Activated naive CD4-positive, alpha-beta T cell treated with anti-CD3 and anti-CD28 coated beads, Interleukin-2, amount 10 ng/mL, durations not matched to agents 7 days and 5 days (primary cell): Measurements from ENCODE around the gene RPL26.

ENCODE experiments used
- CTCF ChIA-PET: fragments of 350-600 bp; sonication (Branson Sonifier 250); formaldehyde crosslinking; loops from one replicate; lab custom pipeline; 2021; ENCODE audit warnings: antibody characterized with exemption; lab: Charles Lee
- DNase-seq: peaks from one replicate; pipeline ENCODE4 v3.0.0-alpha.2; 2020
- H3K27ac Mint-ChIP-seq: one replicate; pipeline ENCODE4 v1.8.0; 2021; ENCODE audit warnings: mild to moderate bottlenecking, moderate library complexity, mixed read lengths
- H3K27me3 Mint-ChIP-seq: one replicate; pipeline ENCODE4 v1.8.0; 2021; ENCODE audit warnings: mild to moderate bottlenecking, mixed read lengths
- H3K36me3 Mint-ChIP-seq: one replicate; pipeline ENCODE4 v1.8.0; 2021; ENCODE audit warnings: mixed read lengths
- H3K4me1 Mint-ChIP-seq: one replicate; pipeline ENCODE4 v1.8.0; 2021; ENCODE audit warnings: mixed read lengths
- H3K4me3 Mint-ChIP-seq: one replicate; pipeline ENCODE4 v1.8.0; 2021; ENCODE audit warnings: mild to moderate bottlenecking, moderate library complexity, mixed read lengths
- H3K9me3 Mint-ChIP-seq: one replicate; pipeline ENCODE4 v1.8.0; 2021; ENCODE audit warnings: mixed read lengths

The RPL26 gene

GRCh38 chr17:8345052-8345690 is 37.8 kb downstream of the RPL26 start:
- no peaks in the 10 kb centered on the region for H3K36me3 Mint-ChIP-seq
- no peak for DNase-seq
- no peaks in the 10 kb centered on the region for H3K4me1 Mint-ChIP-seq
- H3K27me3 Mint-ChIP-seq, result peaks cover 41% of the 10 kb centered on the region
- H3K9me3 Mint-ChIP-seq, result no peaks in the 10 kb centered on the region
- H3K4me3 Mint-ChIP-seq, result no peak overlapping the region
- CTCF ChIA-PET, result interaction anchor here (2.3 kb wide), 1 partner anchor 32 kb away, joined by 5 read pairs; the partner anchor contains the start of gene KRABD2
- no peak overlapping the region for H3K27ac Mint-ChIP-seq

- H3K4me1 Mint-ChIP-seq, result peaks cover 10% of the 10 kb centered on the region
- no peak overlapping the region for H3K27ac Mint-ChIP-seq
- no peaks in the 10 kb centered on the region for H3K36me3 Mint-ChIP-seq
- H3K27me3 Mint-ChIP-seq, result peaks cover 35% of the 10 kb centered on the region
- DNase-seq, result no peak
- CTCF ChIA-PET, result interaction anchor here (1.2 kb wide), 1 partner anchor 10 kb away, joined by 4 read pairs; no protein-coding TSS in a partner anchor
- H3K4me3 Mint-ChIP-seq, result no peak overlapping the region
- H3K9me3 Mint-ChIP-seq, result no peaks in the 10 kb centered on the region
Measured at GRCh38 chr17:8341456-8341855, 41.5 kb downstream of the RPL26 start.

- H3K4me3 Mint-ChIP-seq, result no peak within 1 kb of the TSS
- no peak for DNase-seq
- CTCF ChIA-PET, result no interaction called here
- peaks cover 10% of the 10 kb centered on the region for H3K4me1 Mint-ChIP-seq
- H3K27ac Mint-ChIP-seq, result no peak within 1 kb of the TSS
- peaks cover 23% of the 10 kb centered on the region for H3K27me3 Mint-ChIP-seq
- H3K36me3 Mint-ChIP-seq, result no peaks in the 10 kb centered on the region
- no peaks in the 10 kb centered on the region for H3K9me3 Mint-ChIP-seq
Measured at GRCh38 chr17:8339540-8339939, 43.5 kb downstream of the RPL26 start, which contains the start of gene ODF4. ODF4 (plus strand) TSS chr17:8339840; CDS start chr17:8340052, 212 bp downstream.

- no peaks in the 10 kb centered on the region for H3K36me3 Mint-ChIP-seq
- H3K9me3 Mint-ChIP-seq, result no peaks in the 10 kb centered on the region
- CTCF ChIA-PET, result interaction anchor here (1.0 kb wide), 1 partner anchor 38 kb away, joined by 4 read pairs; no protein-coding TSS in a partner anchor
Measured at GRCh38 chr17:8338753-8339140, 44.2 kb downstream of the RPL26 start.

GRCh38 chr17:8337802-8338752 is 44.9 kb downstream of the RPL26 start:
- CTCF ChIA-PET, result interaction anchor here (1.0 kb wide), 1 partner anchor 37 kb away, joined by 4 read pairs; no protein-coding TSS in a partner anchor
- Mint-ChIP-seq H3K9me3 (no peaks in the 10 kb centered on the region), H3K4me1 (peaks cover 10% of the 10 kb centered on the region), H3K36me3 (no peaks in the 10 kb centered on the region), H3K4me3 (no peak overlapping the region), H3K27ac (no peak overlapping the region), H3K27me3 (peaks cover 23% of the 10 kb centered on the region)
- no peak for DNase-seq

More at GRCh38 chr17:8338753-8339140, 44.2 kb downstream of the RPL26 start:
- peaks cover 23% of the 10 kb centered on the region for H3K27me3 Mint-ChIP-seq
- H3K4me3 Mint-ChIP-seq, result no peak overlapping the region
- peaks cover 10% of the 10 kb centered on the region for H3K4me1 Mint-ChIP-seq
- H3K27ac Mint-ChIP-seq, result no peak overlapping the region
- no peak for DNase-seq

GRCh38 chr17:8333281-8333680 is 49.7 kb downstream of the RPL26 start:
- H3K36me3 Mint-ChIP-seq, result no peaks in the 10 kb centered on the region
- no peaks in the 10 kb centered on the region for H3K9me3 Mint-ChIP-seq
- peaks cover 6% of the 10 kb centered on the region for H3K4me1 Mint-ChIP-seq
- H3K27ac Mint-ChIP-seq, result no peak overlapping the region
- no peak for DNase-seq
- CTCF ChIA-PET, result no interaction called here
- no peak overlapping the region for H3K4me3 Mint-ChIP-seq
- H3K27me3 Mint-ChIP-seq, result peaks cover 25% of the 10 kb centered on the region

DNA sequence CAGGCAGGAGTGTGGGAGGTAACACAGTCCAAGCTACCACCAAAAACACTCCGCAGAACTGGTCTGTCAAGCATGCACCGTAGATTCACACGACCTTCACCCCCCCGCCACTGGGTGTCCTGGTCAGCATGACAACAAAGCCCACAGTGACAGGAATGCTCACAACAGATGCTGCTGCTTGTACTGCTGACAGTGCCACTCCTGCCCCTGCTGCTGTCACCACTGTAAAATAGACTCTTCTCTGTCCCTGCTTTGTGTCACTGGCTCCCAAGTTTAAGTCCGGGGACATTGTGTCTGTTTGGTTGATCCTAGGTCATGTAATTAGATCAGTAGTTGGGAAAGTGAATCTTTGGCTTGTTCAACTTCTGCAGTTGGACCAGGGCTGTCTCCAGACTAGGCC is 50.3 kb downstream of the RPL26 start:
- H3K4me3 Mint-ChIP-seq, result no peak overlapping the region
- no peaks in the 10 kb centered on the region for H3K36me3 Mint-ChIP-seq
- H3K9me3 Mint-ChIP-seq, result no peaks in the 10 kb centered on the region
- H3K27me3 Mint-ChIP-seq, result peaks cover 25% of the 10 kb centered on the region
- H3K27ac Mint-ChIP-seq, result no peak overlapping the region
- DNase-seq, result no peak
- peaks cover 3% of the 10 kb centered on the region for H3K4me1 Mint-ChIP-seq
- CTCF ChIA-PET, result no interaction called here

DNA sequence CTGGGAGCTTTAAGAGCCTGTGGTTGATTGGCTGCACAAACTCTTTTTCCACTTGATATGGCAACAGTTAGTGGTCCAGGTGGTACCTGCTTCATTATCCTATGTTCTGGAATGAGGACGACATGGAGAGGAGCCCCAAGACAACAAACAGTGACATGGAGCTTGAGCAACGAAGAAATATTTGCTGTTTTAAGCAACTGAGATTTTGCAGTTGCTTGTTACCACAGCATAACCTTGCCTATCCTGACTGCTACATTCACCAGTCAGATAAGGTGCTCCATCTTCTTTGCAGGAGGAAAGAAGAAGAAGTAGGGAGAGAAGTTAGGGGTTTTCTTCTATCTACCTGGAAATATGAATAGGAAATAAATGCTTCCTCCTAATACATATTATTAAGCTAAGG is 50.9 kb downstream of the RPL26 start:
- no peaks in the 10 kb centered on the region for H3K36me3 Mint-ChIP-seq
- no peak overlapping the region for H3K27ac Mint-ChIP-seq
- CTCF ChIA-PET, result interaction anchor here (0.8 kb wide), 1 partner anchor 9 kb away, joined by 4 read pairs; no protein-coding TSS in a partner anchor
- no peaks in the 10 kb centered on the region for H3K9me3 Mint-ChIP-seq
- peaks cover 29% of the 10 kb centered on the region for H3K27me3 Mint-ChIP-seq
- no peak for DNase-seq
- peaks cover 6% of the 10 kb centered on the region for H3K4me1 Mint-ChIP-seq
- H3K4me3 Mint-ChIP-seq, result no peak overlapping the region
